DND-41 (cell line): Measurements from ENCODE around the gene SMIM10L1.

Source experiments
- CTCF ChIP-seq: IDR thresholded peaks from 2 replicates; pipeline ENCODE4 v1.5.1; 2012; ENCODE audit warnings: borderline replicate concordance, low read length, moderate library complexity, mild to moderate bottlenecking; ENCODE audit not compliant: poor library complexity, severe bottlenecking; ENCODE audit errors: extremely low read depth
- EZH2 ChIP-seq: IDR thresholded peaks from 3 replicates; pipeline ENCODE4 v1.6.1; 2012; ENCODE audit warnings: borderline replicate concordance, low read depth, mild to moderate bottlenecking, moderate library complexity, low read length, inconsistent platforms; ENCODE audit not compliant: severe bottlenecking

GRCh38 chr12:11171145-11171968 is at the start of gene SMIM10L1:
- TF ChIP-seq CTCF (peak; percentile 24), EZH2 (no peak)
